T-cell (primary cell): ENCODE measurements around the gene ADPGK. TPM values are rescaled to one million over a fixed set of nuclear protein-coding genes. Genes with fewer than 3 reads are reported as not detected.

Experiments
- ATAC-seq, 4 experiments: fragments of 200-7000 bp in 3 of 4; fragments of 150-1000 bp in 1 of 4; cut with Tn5 transposase; replicated peaks in 1 of 4; 1 replicate in 3 of 4; 2 replicates in 1 of 4; pipeline ENCODE4 v1.10.0; 2021; ENCODE audit warnings: moderate library complexity in 3 of 4, mild to moderate bottlenecking in 2 of 4, moderate number of reproducible peaks in 1 of 4
- CTCF ChIA-PET, 2 donors: fragments of 300-600 bp; sonication (Branson Sonifier 250); formaldehyde crosslinking; loops; one replicate each; lab custom pipeline; 2022; ENCODE audit warnings: antibody characterized with exemption in 2 of 2; lab: Charles Lee
- POLR2A ChIA-PET, 2 donors: fragments of 300-600 bp; sonication (Branson Sonifier 250); formaldehyde crosslinking; loops; one replicate each; lab custom pipeline; 2022; ENCODE audit warnings: antibody characterized with exemption in 2 of 2; lab: Charles Lee
- DNase-seq, 35 experiments: peaks; one replicate each; pipeline versions ENCODE4 v3.0.0 to v3.0.0-alpha.2; 2013 to 2023
- H3K27ac ChIP-seq: one replicate; pipeline ENCODE4 v1.5.1; 2013; ENCODE audit warnings: low read length
- H3K27me3 ChIP-seq, 2 experiments: replicated peaks in 1 of 2; 1 replicate in 1 of 2; 2 replicates in 1 of 2; pipeline versions ENCODE4 v1.6.1 to v1.7.0; 2013; ENCODE audit warnings: low read length in 1 of 2, mixed read lengths in 1 of 2; ENCODE audit not compliant: control insufficient read depth in 2 of 2, insufficient read depth in 2 of 2; ENCODE audit errors: extremely low read depth in 1 of 2
- H3K36me3 ChIP-seq, 2 donors: 1 replicate in 1 of 2; 2 replicates in 1 of 2; pipeline versions ENCODE4 v1.6.1 to v1.7.0; 2013; ENCODE audit warnings: low read length in 1 of 2; ENCODE audit not compliant: control insufficient read depth in 2 of 2, insufficient read depth in 1 of 2; ENCODE audit errors: extremely low read depth in 1 of 2
- H3K4me1 ChIP-seq, 2 experiments: 1 replicate in 1 of 2; 2 replicates in 1 of 2; pipeline versions ENCODE4 v1.6.1 to v1.7.0; 2013; ENCODE audit warnings: low read length in 2 of 2, mixed read lengths in 1 of 2; ENCODE audit not compliant: insufficient read depth in 2 of 2, control insufficient read depth in 1 of 2; ENCODE audit errors: extremely low read depth in 1 of 2
- H3K4me3 ChIP-seq, 2 donors: 1 replicate in 1 of 2; 2 replicates in 1 of 2; pipeline versions ENCODE4 v1.5.1 to v1.7.0; 2013; ENCODE audit warnings: mild to moderate bottlenecking in 2 of 2, low read length in 1 of 2, moderate library complexity in 1 of 2; ENCODE audit not compliant: control insufficient read depth in 1 of 2; ENCODE audit errors: extremely low read depth in 1 of 2
- H3K9me3 ChIP-seq: 2 replicates; pipeline ENCODE4 v1.7.0; 2013
- H3K27ac Mint-ChIP-seq, 2 donors: one replicate each; pipeline ENCODE4 v1.8.0; 2020 to 2021; ENCODE audit warnings: mild to moderate bottlenecking in 2 of 2, mixed read lengths in 2 of 2
- H3K27me3 Mint-ChIP-seq, 2 donors: one replicate each; pipeline ENCODE4 v1.8.0; 2021 to 2022; ENCODE audit warnings: mixed read lengths in 2 of 2
- H3K36me3 Mint-ChIP-seq: one replicate; pipeline ENCODE4 v1.8.0; 2021; ENCODE audit warnings: mixed read lengths
- H3K4me1 Mint-ChIP-seq, 3 donors: one replicate each; pipeline ENCODE4 v1.8.0; 2020 to 2022; ENCODE audit warnings: mixed read lengths in 3 of 3, mild to moderate bottlenecking in 1 of 3
- H3K4me3 Mint-ChIP-seq, 3 donors: one replicate each; pipeline ENCODE4 v1.8.0; 2020 to 2022; ENCODE audit warnings: mild to moderate bottlenecking in 3 of 3, mixed read lengths in 3 of 3, moderate library complexity in 3 of 3
- H3K9me3 Mint-ChIP-seq, 3 donors: one replicate each; pipeline ENCODE4 v1.8.0; 2020 to 2022; ENCODE audit warnings: mixed read lengths in 3 of 3
- WGBS: methylation state at CpG from one replicate; pipeline ENCODE4 v1.1.5; 2013; ENCODE audit warnings: missing lambda C conversion rate; ENCODE audit not compliant: insufficient coverage; 5-methylcytosine and 5-hydroxymethylcytosine counted together
- total RNA-seq, 35 experiments: library from RNA in 6 of 35; stranded (reverse) in 6 of 35; fragments of 120-200 nt in 1 of 35; gene quantifications; one replicate each; pipeline versions ENCODE4 v1.2.1 to v1.2.4 and lab custom pipeline; 2013 to 2026

Gene ADPGK
- total RNA-seq, 5 donors from 2014 or later (not counting 1 experiment from before 2014, with no cell fraction given): 97.0 to 106 (median 102) TPM

DNA sequence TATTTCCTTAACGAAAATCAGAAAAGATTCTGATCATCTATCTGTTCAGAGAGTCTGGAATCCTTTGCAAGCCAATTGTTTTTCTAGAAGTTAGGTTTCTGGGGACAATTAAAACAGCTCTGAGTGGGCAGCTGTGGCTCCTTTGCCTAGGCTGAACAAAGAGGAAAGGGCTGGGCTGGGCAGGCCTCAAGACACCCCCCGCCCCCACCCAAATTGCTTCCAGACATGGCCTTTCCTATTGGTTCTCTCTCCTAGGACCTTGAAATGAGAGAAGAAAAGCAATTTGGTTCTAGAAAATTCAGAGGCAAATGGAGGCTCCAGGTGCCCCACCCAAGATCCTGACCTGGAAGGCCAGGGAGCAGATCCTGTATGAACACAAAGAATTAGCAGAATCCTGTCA lies 2.3 kb upstream of the ADPGK start:
- CTCF ChIA-PET: no interaction called here
- WGBS: 83% methylated on average over 1 of the region's 2 CpGs
- Mint-ChIP-seq H3K27me3 (no peaks in the 10 kb centered on the region), H3K4me3 (no peak overlapping the region), H3K9me3 (no peaks in the 10 kb centered on the region), H3K4me1 (peaks cover 33 to 64% (median 38%) of the 10 kb centered on the region in 3 donors), H3K27ac (peak overlapping the region; percentile 95), H3K36me3 (peaks cover 9% of the 10 kb centered on the region)
- H3K9me3 ChIP-seq: no peaks in the 10 kb centered on the region
- POLR2A ChIA-PET: no interaction called here
- no peak overlapping the region for H3K4me3 ChIP-seq
- no peaks in the 10 kb centered on the region for H3K27me3 ChIP-seq
- H3K27ac ChIP-seq: peak overlapping the region; percentile 91
- H3K4me1 ChIP-seq: peaks cover 15 to 42% of the 10 kb centered on the region in 2 experiments
- H3K36me3 ChIP-seq: peaks cover 0 to 5% of the 10 kb centered on the region in 2 donors
- DNase-seq: no peak
- no peak for ATAC-seq

GRCh38 chr15:72785432-72785831 lies 1.9 kb upstream of the ADPGK start:
- peak in 32 of 35 experiments; percentile 7 to 63 (median 39) for DNase-seq
- Mint-ChIP-seq H3K4me1 (peaks cover 37 to 68% (median 42%) of the 10 kb centered on the region in 3 donors), H3K4me3 (peak overlapping the region in 2 of 3 donors; percentile 22 to 94), H3K9me3 (no peaks in the 10 kb centered on the region), H3K27ac (peak overlapping the region; percentile 95), H3K27me3 (no peaks in the 10 kb centered on the region), H3K36me3 (peaks cover 11% of the 10 kb centered on the region)
- H3K4me1 ChIP-seq: peaks cover 15 to 46% of the 10 kb centered on the region in 2 experiments
- H3K9me3 ChIP-seq: no peaks in the 10 kb centered on the region
- no peaks in the 10 kb centered on the region for H3K27me3 ChIP-seq
- CTCF ChIA-PET: no interaction called here
- POLR2A ChIA-PET: no interaction called here
- H3K27ac ChIP-seq: peak overlapping the region; percentile 91
- peaks cover 0 to 9% of the 10 kb centered on the region in 2 donors for H3K36me3 ChIP-seq
- no peak for ATAC-seq
- WGBS: 40% methylated on average over 4 of the region's 4 CpGs
- H3K4me3 ChIP-seq: no peak overlapping the region

DNA sequence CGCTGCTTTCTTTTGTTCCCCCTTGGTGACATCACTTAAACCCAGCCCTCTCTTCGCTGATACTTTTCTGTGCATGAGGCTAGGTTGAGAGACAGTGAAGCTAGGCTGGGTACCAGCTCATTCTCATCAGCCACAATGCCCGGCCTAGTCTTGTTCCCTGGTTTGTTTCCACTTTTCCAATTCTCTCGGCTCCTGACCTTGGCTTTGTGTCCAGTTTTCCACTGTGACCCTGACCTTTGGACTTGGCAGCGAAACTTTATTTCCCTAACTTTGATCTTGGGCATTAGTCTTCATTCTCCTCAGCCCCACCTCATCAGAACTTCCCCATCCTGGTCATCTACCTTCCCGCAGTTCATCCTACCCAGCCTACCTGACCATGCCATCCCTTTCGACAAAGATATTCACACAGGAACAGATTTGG lies 908 bp upstream of the ADPGK start:
- Mint-ChIP-seq H3K4me1 (peaks cover 47 to 77% (median 52%) of the 10 kb centered on the region in 3 donors), H3K36me3 (peaks cover 18% of the 10 kb centered on the region), H3K27ac (peak overlapping the region; percentile 95), H3K9me3 (no peaks in the 10 kb centered on the region), H3K4me3 (peak overlapping the region; percentile 86 to 94 (median 91)), H3K27me3 (no peaks in the 10 kb centered on the region)
- Histone ChIP-seq H3K27me3 (no peaks in the 10 kb centered on the region), H3K36me3 (peaks cover 1 to 14% of the 10 kb centered on the region in 2 donors), H3K4me1 (peaks cover 15 to 47% of the 10 kb centered on the region in 2 experiments), H3K27ac (peak overlapping the region; percentile 91), H3K4me3 (peak overlapping the region; percentile 84 to 95), H3K9me3 (no peaks in the 10 kb centered on the region)
- DNase-seq (peak in 2 of 35 experiments; percentile 22 to 44), ATAC-seq (peak in 3 of 4 experiments; percentile 2 to 26 (median 20))
- ChIA-PET CTCF (interaction anchor here in 1 of 2 donors (0.5 kb wide), 1 partner anchor 584 kb away, joined by 3 read pairs; no protein-coding TSS in a partner anchor), POLR2A (interaction anchor here in 1 of 2 donors (0.6 kb wide), 1 partner anchor 98 kb away, joined by 7 read pairs; no protein-coding TSS in a partner anchor)
- WGBS: 67% methylated on average over 6 of the region's 7 CpGs

DNA sequence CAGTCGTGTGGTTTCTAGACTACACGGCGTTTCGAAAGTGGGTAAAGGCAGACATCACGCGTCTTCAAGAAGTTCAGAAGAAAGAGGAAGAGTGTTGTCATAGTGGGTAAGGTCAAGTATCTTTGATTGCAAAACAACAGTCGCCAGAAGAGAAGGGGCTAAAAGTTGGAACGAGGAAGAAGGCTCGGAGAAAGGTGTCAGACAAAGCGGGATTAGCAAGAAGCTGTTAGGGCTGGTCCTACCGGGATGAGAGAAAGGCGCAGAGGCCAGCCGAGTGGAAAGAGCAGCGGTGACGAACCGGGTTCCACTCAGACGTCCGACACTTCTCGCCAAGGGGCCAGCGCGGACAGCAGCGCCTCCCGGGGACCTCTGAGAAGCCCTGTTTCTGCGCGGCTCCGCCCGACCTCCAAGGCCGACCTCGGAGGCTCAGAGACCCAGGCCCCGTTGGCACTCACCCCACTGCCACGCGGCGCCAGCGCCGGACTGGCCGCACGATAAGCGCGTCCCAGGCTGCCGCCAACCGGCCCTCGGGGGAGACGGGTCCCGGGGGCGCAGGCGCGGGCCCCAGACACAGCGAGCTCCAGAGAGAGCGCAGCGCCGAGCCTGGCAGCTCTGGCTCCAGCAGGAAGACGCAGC lies 436 bp downstream of the ADPGK start:
- peak overlapping the region; percentile 88 for H3K27ac ChIP-seq
- peaks cover 29% of the 10 kb centered on the region for H3K36me3 Mint-ChIP-seq
- peak overlapping the region; percentile 86 to 94 (median 91) for H3K4me3 Mint-ChIP-seq
- no peaks in the 10 kb centered on the region for H3K27me3 Mint-ChIP-seq
- under 1% methylated on average over 52 of the region's 52 CpGs for WGBS
- peak overlapping the region; percentile 93 to 95 for H3K27ac Mint-ChIP-seq
- H3K9me3 ChIP-seq: no peaks in the 10 kb centered on the region
- POLR2A ChIA-PET: interaction anchor here (0.6 to 0.9 kb wide), 5 partner anchors 12 to 274 kb away, joined by 3 to 22 read pairs (median 3); no protein-coding TSS in a partner anchor
- peak overlapping the region; percentile 90 to 95 for H3K4me3 ChIP-seq
- CTCF ChIA-PET: interaction anchor here (0.6 to 0.7 kb wide), 4 partner anchors 60 to 485 kb away, joined by 3 to 5 read pairs (median 4); no protein-coding TSS in a partner anchor
- DNase-seq: peak in 30 of 35 experiments; percentile 4 to 64 (median 26)
- peaks cover 4 to 22% of the 10 kb centered on the region in 2 donors for H3K36me3 ChIP-seq
- no peaks in the 10 kb centered on the region for H3K9me3 Mint-ChIP-seq
- no peaks in the 10 kb centered on the region for H3K27me3 ChIP-seq
- ATAC-seq: peak; percentile 6 to 21 (median 10)
- peaks cover 15 to 47% of the 10 kb centered on the region in 2 experiments for H3K4me1 ChIP-seq
- H3K4me1 Mint-ChIP-seq: peaks cover 58 to 86% (median 62%) of the 10 kb centered on the region in 3 donors

DNA sequence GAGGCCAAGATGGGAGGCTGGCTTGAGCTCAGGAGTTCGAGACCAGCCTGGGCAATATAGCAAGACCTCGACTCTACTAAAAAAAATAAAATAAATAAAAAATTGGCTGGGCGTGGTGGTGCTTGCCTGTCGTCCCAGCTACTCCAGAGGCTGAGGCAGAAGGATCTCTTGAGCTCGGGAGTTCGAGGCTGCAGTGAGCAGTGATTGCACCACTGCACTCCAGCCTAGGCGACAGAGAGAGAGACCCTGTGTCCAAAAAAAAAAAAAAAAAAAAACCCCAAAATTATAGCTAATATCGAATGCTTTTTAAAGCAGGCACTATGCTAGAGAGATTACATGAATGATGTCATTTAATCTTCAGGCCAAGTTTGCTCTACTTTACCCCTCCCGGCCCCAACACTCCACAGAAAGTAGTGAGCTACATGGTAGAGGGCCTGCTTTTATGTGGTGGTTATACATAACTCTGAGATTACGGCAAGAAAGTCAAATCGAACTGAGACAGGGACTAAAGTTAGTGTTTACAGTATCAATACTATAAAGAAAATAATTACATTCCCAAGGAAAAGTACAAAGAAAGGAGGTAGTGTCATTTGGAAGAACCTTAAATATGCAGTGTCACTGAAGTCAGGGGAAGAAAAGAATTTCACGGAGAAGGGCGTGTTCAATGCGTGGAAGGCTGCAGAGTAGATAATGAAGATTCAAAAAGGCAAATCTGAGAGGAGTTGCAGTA lies 1.1 kb downstream of the ADPGK start:
- Mint-ChIP-seq H3K4me1 (peaks cover 62 to 84% (median 65%) of the 10 kb centered on the region in 3 donors), H3K4me3 (peak overlapping the region; percentile 86 to 94 (median 91)), H3K36me3 (peaks cover 34% of the 10 kb centered on the region), H3K27ac (peak overlapping the region; percentile 92 to 93), H3K9me3 (no peaks in the 10 kb centered on the region), H3K27me3 (no peaks in the 10 kb centered on the region)
- ChIA-PET POLR2A (interaction anchor here (0.6 to 1.1 kb wide), 6 partner anchors 15 to 280 kb away, joined by 3 to 22 read pairs (median 6); no protein-coding TSS in a partner anchor), CTCF (interaction anchor here (0.6 to 0.9 kb wide), 6 partner anchors 59 to 486 kb away, joined by 3 to 5 read pairs (median 3); no protein-coding TSS in a partner anchor)
- DNase-seq (peak in 5 of 35 experiments; percentile 4 to 28 (median 9)), ATAC-seq (no peak)
- peaks cover 4 to 28% of the 10 kb centered on the region in 2 donors for H3K36me3 ChIP-seq
- 3% methylated on average over 3 of the region's 14 CpGs for WGBS
- H3K27ac ChIP-seq: peak overlapping the region; percentile 88
- H3K4me1 ChIP-seq: peaks cover 15 to 47% of the 10 kb centered on the region in 2 experiments
- H3K4me3 ChIP-seq: peak overlapping the region; percentile 90 to 95
- H3K27me3 ChIP-seq: no peaks in the 10 kb centered on the region
- no peaks in the 10 kb centered on the region for H3K9me3 ChIP-seq

DNA sequence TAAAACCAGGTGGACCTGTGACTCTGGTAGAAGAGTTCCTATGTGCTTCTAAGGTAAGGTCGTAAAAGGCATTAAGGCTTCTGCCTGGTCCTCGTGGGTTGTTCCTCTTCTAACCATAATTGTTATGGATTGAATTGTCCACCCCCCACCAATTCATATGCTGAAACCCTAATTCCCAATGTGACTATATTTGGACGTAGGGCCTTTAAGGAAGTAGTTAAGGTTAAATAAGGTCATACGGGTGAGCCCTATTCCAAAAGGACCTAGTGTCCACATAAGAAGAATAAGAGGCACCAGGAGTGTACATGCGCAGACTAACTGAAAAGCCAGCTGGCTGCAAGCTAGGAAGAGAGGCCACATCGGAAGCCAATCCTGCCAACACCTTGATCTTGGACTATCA lies 1.9 kb downstream of the ADPGK start:
- Histone ChIP-seq H3K4me1 (peaks cover 15 to 44% of the 10 kb centered on the region in 2 experiments), H3K27ac (no peak overlapping the region), H3K36me3 (peaks cover 4 to 30% of the 10 kb centered on the region in 2 donors), H3K4me3 (peak overlapping the region in 1 of 2 donors; percentile 36), H3K27me3 (no peaks in the 10 kb centered on the region), H3K9me3 (no peaks in the 10 kb centered on the region)
- Mint-ChIP-seq H3K27me3 (no peaks in the 10 kb centered on the region), H3K27ac (peak overlapping the region in 1 of 2 donors; percentile 47), H3K36me3 (peaks cover 35% of the 10 kb centered on the region), H3K4me1 (peaks cover 62 to 79% (median 68%) of the 10 kb centered on the region in 3 donors), H3K9me3 (no peaks in the 10 kb centered on the region), H3K4me3 (peak overlapping the region; percentile 52 to 86 (median 60))
- ATAC-seq (no peak), DNase-seq (no peak)
- ChIA-PET POLR2A (interaction anchor here in 1 of 2 donors (0.7 to 1.1 kb wide), 2 partner anchors 16 to 279 kb away, joined by 6 to 7 read pairs; no protein-coding TSS in a partner anchor), CTCF (no interaction called here)
- 100% methylated on average over 2 of the region's 6 CpGs for WGBS
